Measurements from ENCODE around the gene PLA1A.

Gene PLA1A

DNA sequence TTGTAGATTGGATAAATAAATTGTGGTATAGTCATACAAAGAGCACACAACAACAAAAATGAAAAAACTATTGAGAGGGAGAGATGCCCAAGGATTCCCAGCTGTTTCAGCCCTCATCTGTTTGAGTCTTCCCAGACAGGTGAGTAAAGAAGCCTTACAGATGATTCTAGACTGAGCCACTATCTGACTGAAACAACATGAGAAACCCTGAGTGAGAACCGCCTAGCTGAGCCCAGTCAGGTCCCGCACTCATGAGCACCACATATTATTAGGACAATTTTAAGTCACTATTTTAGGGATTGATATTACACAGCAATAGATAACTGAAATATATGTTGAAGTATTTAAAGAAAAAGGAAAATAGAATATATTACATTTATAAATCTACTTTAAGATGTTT lies 43.7 kb downstream of the PLA1A start:
- Histone ChIP-seq H3K27me3 (ENCODE audit: control insufficient read depth in 1 of 2, insufficient read depth in 2 of 2, low read length in 2 of 2) (no peaks in the 10 kb centered on the region), H3K36me3 (ENCODE audit: insufficient read depth, low read length) (peaks cover 35% of the 10 kb centered on the region)

DNA sequence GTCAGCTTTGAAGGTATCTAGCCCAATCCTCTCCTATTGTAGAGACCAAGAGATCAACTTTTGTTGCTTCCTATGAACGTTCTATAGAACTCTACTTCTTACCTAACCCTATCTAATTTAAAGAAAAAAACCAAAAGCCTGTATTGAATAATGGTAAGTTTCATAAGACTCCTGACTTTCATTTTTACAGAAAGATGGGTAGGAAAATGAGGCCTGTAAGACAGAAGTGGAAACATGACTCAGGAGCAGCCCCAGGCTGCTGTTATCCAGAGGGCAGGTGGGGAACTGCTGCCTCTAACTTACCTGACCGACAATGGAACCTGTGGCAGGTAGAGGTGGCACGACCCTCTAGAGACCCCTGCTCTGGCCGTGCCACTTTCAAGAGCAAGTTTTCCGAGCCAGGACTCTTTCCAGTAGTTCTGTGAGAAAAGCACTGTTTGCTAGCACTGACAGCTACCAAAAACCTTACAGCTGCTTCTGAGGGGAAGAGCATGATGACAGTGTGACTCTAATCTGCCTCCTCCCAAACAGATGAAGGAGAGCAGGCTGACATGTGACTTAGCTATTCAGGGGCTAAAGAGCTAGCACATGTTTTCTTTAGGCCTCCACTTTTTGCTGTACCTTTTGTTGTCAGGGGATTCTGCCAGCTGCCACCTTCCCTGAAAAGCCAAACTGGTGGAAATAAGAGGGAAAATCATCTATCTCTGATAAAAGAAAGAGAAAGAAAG lies 45.2 kb downstream of the PLA1A start:
- Histone ChIP-seq H3K9me3 (ENCODE audit: low read length) (no peaks in the 10 kb centered on the region), H3K27ac (ENCODE audit: low read depth, low read length) (no peak overlapping the region), H3K36me3 (ENCODE audit: insufficient read depth, low read length) (peaks cover 32% of the 10 kb centered on the region), H3K27me3 (ENCODE audit: control insufficient read depth in 1 of 2, insufficient read depth in 2 of 2, low read length in 2 of 2) (no peaks in the 10 kb centered on the region), H3K4me1 (ENCODE audit: insufficient read depth, low read length) (peaks cover 21% of the 10 kb centered on the region), H3K4me3 (ENCODE audit: low read depth in 1 of 2, low read length in 2 of 2) (no peak overlapping the region), H3K9ac (ENCODE audit: low read length) (no peak overlapping the region)

More for the DNA sequence above, 43.7 kb downstream of the PLA1A start:
- Histone ChIP-seq H3K9ac (ENCODE audit: low read length) (no peak overlapping the region), H3K4me1 (ENCODE audit: insufficient read depth, low read length) (peaks cover 11% of the 10 kb centered on the region), H3K9me3 (ENCODE audit: low read length) (no peaks in the 10 kb centered on the region), H3K4me3 (ENCODE audit: low read depth in 1 of 2, low read length in 2 of 2) (no peak overlapping the region), H3K27ac (ENCODE audit: low read depth, low read length) (no peak overlapping the region)

DNA sequence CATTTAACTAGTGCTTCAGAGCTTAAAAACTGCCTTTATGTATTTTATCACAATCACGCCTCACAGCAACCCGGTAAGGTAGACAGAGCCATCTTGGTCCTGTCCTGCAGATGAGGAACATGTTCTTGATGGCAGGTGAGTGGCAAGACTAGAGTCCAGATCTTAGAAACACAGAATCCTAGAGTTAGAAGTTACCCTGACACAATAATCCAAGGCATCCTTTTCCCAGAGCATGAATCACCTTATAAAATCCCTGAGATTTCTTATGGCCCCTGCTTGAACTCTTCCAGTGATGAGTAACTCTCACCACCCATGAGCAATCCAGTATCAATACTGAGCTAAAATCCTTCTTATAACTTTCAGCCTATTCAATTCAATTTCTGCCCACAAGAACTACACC lies 45.8 kb downstream of the PLA1A start:
- Histone ChIP-seq H3K27me3 (ENCODE audit: control insufficient read depth in 1 of 2, insufficient read depth in 2 of 2, low read length in 2 of 2) (no peaks in the 10 kb centered on the region), H3K9me3 (ENCODE audit: low read length) (no peaks in the 10 kb centered on the region), H3K9ac (ENCODE audit: low read length) (no peak overlapping the region), H3K36me3 (ENCODE audit: insufficient read depth, low read length) (peaks cover 38% of the 10 kb centered on the region), H3K4me3 (ENCODE audit: low read depth in 1 of 2, low read length in 2 of 2) (no peak overlapping the region), H3K27ac (ENCODE audit: low read depth, low read length) (no peak overlapping the region), H3K4me1 (ENCODE audit: insufficient read depth, low read length) (peaks cover 28% of the 10 kb centered on the region)

DNA sequence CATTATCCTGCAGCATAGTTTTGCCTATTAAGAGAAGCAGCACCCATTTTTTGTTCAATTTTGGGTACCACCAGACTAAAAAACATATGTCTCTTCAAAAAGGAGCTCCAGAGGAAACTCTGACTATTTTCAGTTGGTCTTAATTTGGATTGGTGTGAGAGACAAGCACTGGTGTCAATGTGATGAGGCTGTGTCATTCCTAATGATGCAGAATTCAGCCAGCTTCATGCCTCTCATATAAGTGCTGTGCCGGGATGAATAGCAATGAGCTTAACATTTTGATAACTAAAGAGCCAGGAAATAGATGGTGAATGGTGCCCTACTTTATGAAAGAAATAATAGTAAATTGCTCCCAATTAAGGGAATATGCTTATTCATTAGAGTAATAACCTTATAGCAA lies 46.8 kb downstream of the PLA1A start:
- Histone ChIP-seq H3K4me1 (ENCODE audit: insufficient read depth, low read length) (peaks cover 35% of the 10 kb centered on the region), H3K9ac (ENCODE audit: low read length) (no peak overlapping the region), H3K4me3 (ENCODE audit: low read depth in 1 of 2, low read length in 2 of 2) (no peak overlapping the region), H3K27me3 (ENCODE audit: control insufficient read depth in 1 of 2, insufficient read depth in 2 of 2, low read length in 2 of 2) (no peaks in the 10 kb centered on the region), H3K9me3 (ENCODE audit: low read length) (no peaks in the 10 kb centered on the region), H3K27ac (ENCODE audit: low read depth, low read length) (no peak overlapping the region), H3K36me3 (ENCODE audit: insufficient read depth, low read length) (peaks cover 45% of the 10 kb centered on the region)

DNA sequence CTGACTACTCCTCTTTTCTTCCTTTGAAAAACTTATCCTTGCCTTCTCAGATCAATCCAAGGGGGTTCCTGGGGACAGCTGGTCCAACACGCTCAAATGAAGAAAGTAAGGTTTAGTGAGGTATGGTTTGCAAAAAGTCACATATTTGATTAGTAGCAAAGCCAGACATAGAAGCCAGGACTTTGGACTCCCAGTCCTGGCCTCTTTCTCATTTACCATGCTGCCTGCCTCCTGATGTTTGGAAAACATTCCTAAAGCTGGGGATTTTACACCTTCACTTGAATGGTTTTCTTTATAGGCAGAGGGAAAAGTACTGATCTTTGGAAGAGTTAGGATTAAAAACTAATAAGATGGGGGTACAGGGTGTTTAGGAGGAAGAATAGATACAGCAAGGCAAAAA lies 48.1 kb downstream of the PLA1A start:
- no peak overlapping the region for H3K9ac ChIP-seq (ENCODE audit: low read length)
- no peak overlapping the region for H3K27ac ChIP-seq (ENCODE audit: low read depth, low read length)
- H3K36me3 ChIP-seq (ENCODE audit: insufficient read depth, low read length): peaks cover 40% of the 10 kb centered on the region
- H3K4me1 ChIP-seq (ENCODE audit: insufficient read depth, low read length): peaks cover 35% of the 10 kb centered on the region
- no peaks in the 10 kb centered on the region for H3K27me3 ChIP-seq (ENCODE audit: control insufficient read depth in 1 of 2, insufficient read depth in 2 of 2, low read length in 2 of 2)
- H3K9me3 ChIP-seq (ENCODE audit: low read length): no peaks in the 10 kb centered on the region
- no peak overlapping the region for H3K4me3 ChIP-seq (ENCODE audit: low read depth in 1 of 2, low read length in 2 of 2)

DNA sequence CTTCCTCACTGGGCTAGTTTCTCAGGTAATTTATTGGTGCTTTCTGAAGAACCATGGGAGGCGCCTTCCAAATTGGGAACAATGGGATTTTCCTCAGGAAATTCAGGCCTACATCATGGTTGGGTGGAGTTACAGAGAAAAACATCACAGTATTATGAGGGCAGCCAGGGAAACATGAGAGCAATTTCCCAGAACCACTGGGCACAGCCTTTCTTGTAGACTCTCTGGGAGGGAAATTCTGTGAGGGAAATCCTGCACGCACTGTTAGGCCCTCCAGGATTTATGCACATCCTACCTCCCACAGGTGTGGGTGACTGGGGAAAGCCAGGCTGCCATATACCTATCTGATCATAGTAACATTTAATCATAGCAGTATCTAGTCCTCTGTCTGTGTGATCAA lies 49.5 kb downstream of the PLA1A start:
- no peaks in the 10 kb centered on the region for H3K9me3 ChIP-seq (ENCODE audit: low read length)
- no peak overlapping the region for H3K9ac ChIP-seq (ENCODE audit: low read length)
- no peak overlapping the region for H3K4me3 ChIP-seq (ENCODE audit: low read depth in 1 of 2, low read length in 2 of 2)
- H3K27me3 ChIP-seq (ENCODE audit: control insufficient read depth in 1 of 2, insufficient read depth in 2 of 2, low read length in 2 of 2): no peaks in the 10 kb centered on the region
- H3K36me3 ChIP-seq (ENCODE audit: insufficient read depth, low read length): peaks cover 32% of the 10 kb centered on the region
- peaks cover 39% of the 10 kb centered on the region for H3K4me1 ChIP-seq (ENCODE audit: insufficient read depth, low read length)
- peak overlapping the region; percentile 31 for H3K27ac ChIP-seq (ENCODE audit: low read depth, low read length)

DNA sequence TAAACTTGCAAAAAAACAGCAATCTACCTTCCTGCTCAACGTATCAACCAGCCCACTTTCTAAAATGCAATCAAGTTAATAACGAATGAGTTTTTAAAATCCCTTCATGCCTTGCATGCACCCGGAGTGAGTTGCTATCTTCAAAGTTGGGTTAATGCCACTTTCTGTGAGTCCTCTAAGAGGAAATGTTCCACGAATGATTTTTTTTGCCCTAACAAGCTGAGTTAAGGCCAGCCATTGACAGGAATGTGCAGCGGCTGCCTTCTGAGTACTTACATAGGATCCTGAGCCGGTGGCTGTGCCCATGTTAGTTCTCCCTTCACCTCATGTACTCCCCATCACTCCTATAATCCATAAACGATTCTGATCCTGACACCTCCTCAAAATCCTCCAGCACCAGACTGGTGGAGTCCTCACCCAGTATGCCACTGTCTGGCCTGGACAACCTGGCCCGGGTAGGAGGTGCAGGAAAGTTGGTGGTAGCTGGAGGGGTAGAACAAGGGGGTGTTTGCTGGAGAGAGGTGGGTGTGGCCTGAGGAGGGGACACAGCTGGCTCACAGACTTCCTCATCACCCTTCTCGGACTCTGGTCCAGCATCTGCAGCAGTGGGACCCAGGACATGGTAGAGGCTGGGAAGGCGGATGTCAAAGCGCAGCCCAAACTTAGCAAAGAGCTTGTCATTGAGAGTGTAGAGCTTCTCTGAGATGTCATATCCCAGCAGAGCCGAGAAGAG lies 50.3 kb downstream of the PLA1A start:
- Histone ChIP-seq H3K9me3 (ENCODE audit: low read length) (no peaks in the 10 kb centered on the region), H3K27me3 (ENCODE audit: control insufficient read depth in 1 of 2, insufficient read depth in 2 of 2, low read length in 2 of 2) (no peaks in the 10 kb centered on the region), H3K4me3 (ENCODE audit: low read depth in 1 of 2, low read length in 2 of 2) (no peak overlapping the region), H3K27ac (ENCODE audit: low read depth, low read length) (peak overlapping the region; percentile 31), H3K4me1 (ENCODE audit: insufficient read depth, low read length) (peaks cover 47% of the 10 kb centered on the region), H3K36me3 (ENCODE audit: insufficient read depth, low read length) (peaks cover 29% of the 10 kb centered on the region), H3K9ac (ENCODE audit: low read length) (no peak overlapping the region)

DNA sequence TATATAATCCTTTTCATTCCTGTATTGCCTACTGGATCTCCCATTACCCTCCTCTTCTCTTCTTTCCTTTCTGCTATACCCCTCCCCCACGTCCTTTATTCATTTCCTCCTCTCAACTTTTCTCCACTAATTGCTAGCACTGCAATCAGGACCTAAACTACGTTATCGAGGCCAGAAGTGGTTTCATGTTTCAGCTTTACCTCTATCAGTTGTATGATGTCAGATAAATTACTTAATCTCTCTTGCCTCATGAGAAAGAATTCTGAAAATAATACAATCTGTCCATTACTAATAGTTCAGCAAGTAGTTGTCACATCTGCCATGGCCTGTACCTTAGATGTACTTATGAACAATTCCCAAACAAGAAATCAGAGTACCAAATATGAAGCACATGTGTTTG lies 52.1 kb downstream of the PLA1A start:
- Histone ChIP-seq H3K27ac (ENCODE audit: low read depth, low read length) (no peak overlapping the region), H3K9ac (ENCODE audit: low read length) (no peak overlapping the region), H3K36me3 (ENCODE audit: insufficient read depth, low read length) (peaks cover 35% of the 10 kb centered on the region), H3K4me3 (ENCODE audit: low read depth in 1 of 2, low read length in 2 of 2) (no peak overlapping the region), H3K4me1 (ENCODE audit: insufficient read depth, low read length) (peaks cover 51% of the 10 kb centered on the region), H3K9me3 (ENCODE audit: low read length) (no peaks in the 10 kb centered on the region), H3K27me3 (ENCODE audit: control insufficient read depth in 1 of 2, insufficient read depth in 2 of 2, low read length in 2 of 2) (no peaks in the 10 kb centered on the region)

DNA sequence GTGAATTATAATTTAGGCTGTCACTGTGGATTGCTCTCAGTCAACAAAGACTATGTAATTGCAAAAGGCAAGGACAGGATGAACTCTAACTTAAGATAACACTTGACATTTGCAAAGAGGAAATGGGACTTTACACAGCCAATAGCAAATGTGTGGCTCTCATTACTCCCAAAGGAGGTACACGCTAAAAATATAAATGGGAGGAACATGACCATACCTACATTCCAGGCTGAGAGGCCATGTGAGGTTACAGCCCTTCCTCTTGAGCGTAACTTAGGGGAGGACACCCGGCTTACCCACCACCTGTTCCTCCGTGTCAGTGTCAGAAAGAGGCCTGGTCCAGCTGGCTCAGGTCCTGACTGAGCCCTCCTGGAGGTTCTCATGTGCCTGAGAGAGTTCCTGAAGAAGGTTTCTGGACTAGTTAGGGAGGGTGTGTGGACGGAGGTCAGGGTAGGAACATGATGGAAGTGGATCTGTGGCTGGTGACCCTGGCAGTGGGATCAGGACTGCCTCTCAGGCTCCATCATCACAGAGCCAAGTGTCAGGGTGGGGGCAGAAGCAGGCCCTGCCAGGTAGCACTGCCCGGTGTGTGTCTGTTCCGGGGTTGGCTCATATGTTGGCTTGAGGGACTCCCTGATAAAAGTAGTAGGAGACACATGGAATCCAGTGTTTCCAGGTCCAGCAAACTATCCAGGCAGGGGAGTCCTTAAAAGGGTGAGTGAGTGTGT lies 54.8 kb downstream of the PLA1A start:
- H3K27me3 ChIP-seq (ENCODE audit: control insufficient read depth in 1 of 2, insufficient read depth in 2 of 2, low read length in 2 of 2): no peaks in the 10 kb centered on the region
- H3K4me1 ChIP-seq (ENCODE audit: insufficient read depth, low read length): peaks cover 52% of the 10 kb centered on the region
- no peak overlapping the region for H3K9ac ChIP-seq (ENCODE audit: low read length)
- H3K36me3 ChIP-seq (ENCODE audit: insufficient read depth, low read length): peaks cover 35% of the 10 kb centered on the region
- H3K9me3 ChIP-seq (ENCODE audit: low read length): no peaks in the 10 kb centered on the region
- no peak overlapping the region for H3K4me3 ChIP-seq (ENCODE audit: low read depth in 1 of 2, low read length in 2 of 2)
- peak overlapping the region; percentile 39 for H3K27ac ChIP-seq (ENCODE audit: low read depth, low read length)

DNA sequence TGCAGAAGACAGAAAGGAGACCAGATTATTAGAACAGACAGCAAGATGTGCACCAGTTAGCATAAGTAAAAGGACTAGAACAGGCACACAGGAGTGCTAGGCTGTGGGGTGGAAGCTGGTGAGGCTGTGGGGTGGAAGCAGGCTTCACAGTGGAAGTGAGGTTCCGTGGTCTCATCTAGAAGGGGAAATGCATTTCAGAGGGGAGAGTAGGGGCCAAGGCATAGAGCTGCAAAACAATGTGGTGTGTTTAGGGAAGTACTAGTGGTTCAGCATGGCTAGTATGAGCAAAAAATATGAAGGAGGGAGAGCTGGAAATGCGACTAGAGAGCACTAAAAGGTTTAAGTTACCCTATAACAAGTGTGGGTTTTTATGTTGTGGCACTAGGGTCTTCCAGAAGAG lies 56.2 kb downstream of the PLA1A start:
- H3K4me1 ChIP-seq (ENCODE audit: insufficient read depth, low read length): peaks cover 38% of the 10 kb centered on the region

DNA sequence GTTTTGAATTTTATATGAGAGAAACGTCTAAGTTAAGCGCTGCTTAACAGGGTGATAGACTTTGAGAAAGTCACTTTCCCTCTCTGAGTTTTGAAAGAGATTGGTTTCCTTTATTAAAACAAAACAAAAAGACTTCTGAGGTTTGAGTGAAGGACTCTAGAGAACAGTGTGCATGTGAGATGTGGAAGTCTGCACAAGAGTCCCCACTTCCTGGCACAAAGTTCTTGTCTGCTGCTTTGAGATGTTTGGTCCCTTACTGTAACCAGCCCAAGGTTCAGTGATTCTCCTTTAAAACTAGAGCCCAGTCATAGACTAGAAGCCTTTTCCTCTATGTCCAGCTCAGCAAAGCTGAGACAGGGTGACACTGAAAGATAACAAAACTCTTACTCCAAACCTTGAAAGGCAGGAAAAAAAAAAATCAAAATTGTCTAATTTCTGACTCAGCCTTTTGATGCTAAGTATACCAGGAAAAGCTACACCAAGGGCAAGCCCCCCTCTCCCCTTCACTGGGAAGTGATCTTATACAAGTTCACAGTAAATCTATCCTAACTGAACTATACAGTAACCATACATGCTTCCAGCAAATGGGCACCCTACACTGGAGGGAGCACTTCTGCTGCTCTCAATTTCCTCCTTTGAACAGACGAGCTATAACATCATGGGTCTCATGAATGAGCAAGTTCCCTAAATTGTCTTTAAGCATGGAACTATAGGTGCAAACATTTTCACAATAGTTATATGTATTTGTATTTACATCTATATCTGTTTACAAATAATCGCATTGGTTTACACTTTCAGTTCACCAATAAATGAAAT lies 60.4 kb downstream of the PLA1A start:
- H3K4me3 ChIP-seq (ENCODE audit: low read depth in 1 of 2, low read length in 2 of 2): peak overlapping the region; percentile 35 to 85
- H3K27ac ChIP-seq (ENCODE audit: low read depth, low read length): peak overlapping the region; percentile 70
- no peaks in the 10 kb centered on the region for H3K27me3 ChIP-seq (ENCODE audit: control insufficient read depth in 1 of 2, insufficient read depth in 2 of 2, low read length in 2 of 2)
- H3K9me3 ChIP-seq (ENCODE audit: low read length): no peaks in the 10 kb centered on the region
- H3K9ac ChIP-seq (ENCODE audit: low read length): peak overlapping the region; percentile 97
- H3K4me1 ChIP-seq (ENCODE audit: insufficient read depth, low read length): peaks cover 44% of the 10 kb centered on the region
- H3K36me3 ChIP-seq (ENCODE audit: insufficient read depth, low read length): peaks cover 11% of the 10 kb centered on the region

More for the DNA sequence above, 56.2 kb downstream of the PLA1A start:
- Histone ChIP-seq H3K9me3 (ENCODE audit: low read length) (no peaks in the 10 kb centered on the region), H3K9ac (ENCODE audit: low read length) (no peak overlapping the region), H3K27me3 (ENCODE audit: control insufficient read depth in 1 of 2, insufficient read depth in 2 of 2, low read length in 2 of 2) (no peaks in the 10 kb centered on the region), H3K27ac (ENCODE audit: low read depth, low read length) (no peak overlapping the region), H3K4me3 (ENCODE audit: low read depth in 1 of 2, low read length in 2 of 2) (no peak overlapping the region), H3K36me3 (ENCODE audit: insufficient read depth, low read length) (peaks cover 25% of the 10 kb centered on the region)

All from muscle layer of colon (tissue), 2 donors.